Measurements from ENCODE around the gene IQSEC3.

GRCh38 chr12:213527-213932 lies 147.0 kb downstream of the IQSEC3 start:
- TF ChIP-seq ZNF335 (tag by site-specific recombination; conservative IDR thresholded peaks at IDR 0.05) (no peak), ZNF776 (tag by site-specific recombination; IDR thresholded peaks at IDR 0.05; ENCODE audit: borderline replicate concordance) (no peak), ZNF366 (tag by site-specific recombination; conservative IDR thresholded peaks at IDR 0.05) (no peak), TCF7L2 (IDR thresholded peaks at IDR 0.05; ENCODE audit: borderline replicate concordance, low read depth, low read length) (no peak), ZNF416 (tag by site-specific recombination; IDR thresholded peaks at IDR 0.05) (no peak), ZNF24 (tag by site-specific recombination; IDR thresholded peaks at IDR 0.05) (no peak), ZNF785 (tag by site-specific recombination; IDR thresholded peaks at IDR 0.05) (no peak), KLF10 (tag by site-specific recombination; IDR thresholded peaks at IDR 0.05) (no peak)
